Loucy (cell line): ENCODE results near the gene KIFAP3.

Experiments used
- CTCF ChIP-seq: fragments of 200-600 bp; sonication (generic); conservative IDR thresholded peaks from 2 replicates; pipeline ENCODE4 v1.5.1; 2014; ENCODE audit warnings: mild to moderate bottlenecking, antibody characterized with exemption, low read length
- EZH2phosphoT487 ChIP-seq: fragments of 200-600 bp; IDR thresholded peaks from 2 replicates; pipeline ENCODE4 v1.6.1; 2018; ENCODE audit warnings: antibody characterized with exemption, mild to moderate bottlenecking, moderate library complexity, borderline replicate concordance

- TF ChIP-seq CTCF (no peak), EZH2phosphoT487 (no peak)
Measured at GRCh38 chr1:170086399-170087032, 12.0 kb upstream of the KIFAP3 start.
